GM23248 (cell line): ENCODE measurements around the gene CROCC. TPM values are rescaled to one million over a fixed set of nuclear protein-coding genes. Genes with fewer than 3 reads are reported as not detected.
A peak's percentile ranks its signal among the peaks of the same experiment; 100 is the strongest.

Source experiments
- DNase-seq: peaks from one replicate; pipeline ENCODE4 v3.0.0-alpha.2; 2015
- H2AFZ ChIP-seq: fragments of 200-600 bp; sonication (generic); 2 replicates; pipeline ENCODE4 v1.6.1; 2016; ENCODE audit warnings: antibody characterized with exemption
- H3F3A ChIP-seq: fragments of 200-600 bp; sonication (generic); 2 replicates; pipeline ENCODE4 v1.6.1; 2016; ENCODE audit warnings: mild to moderate bottlenecking, antibody characterized with exemption, mixed run types; ENCODE audit not compliant: insufficient read depth
- H3K27ac ChIP-seq: fragments of 200-600 bp; sonication (generic); 2 replicates; pipeline ENCODE4 v1.5.1; 2016; ENCODE audit warnings: mild to moderate bottlenecking
- H3K27me3 ChIP-seq: fragments of 200-600 bp; sonication (generic); replicated peaks from 2 replicates; pipeline ENCODE4 v1.6.1; 2016; ENCODE audit warnings: mild to moderate bottlenecking; ENCODE audit not compliant: insufficient read depth
- H3K36me3 ChIP-seq: fragments of 200-600 bp; sonication (generic); 2 replicates; pipeline ENCODE4 v1.6.1; 2016; ENCODE audit warnings: low read depth, mild to moderate bottlenecking
- H3K4me1 ChIP-seq: fragments of 200-600 bp; sonication (generic); 2 replicates; pipeline ENCODE4 v1.6.1; 2016; ENCODE audit warnings: mild to moderate bottlenecking; ENCODE audit not compliant: insufficient read depth
- H3K4me2 ChIP-seq: fragments of 200-600 bp; sonication (generic); one replicate; pipeline ENCODE4 v1.6.1; 2016; ENCODE audit warnings: mild to moderate bottlenecking; ENCODE audit not compliant: unreplicated experiment
- H3K4me3 ChIP-seq: fragments of 200-600 bp; sonication (generic); 2 replicates; pipeline ENCODE4 v1.5.1; 2016; ENCODE audit warnings: mild to moderate bottlenecking
- H3K79me2 ChIP-seq: fragments of 200-600 bp; sonication (generic); 2 replicates; pipeline ENCODE4 v1.6.1; 2016; ENCODE audit warnings: mild to moderate bottlenecking; ENCODE audit not compliant: insufficient read depth
- H3K9ac ChIP-seq: fragments of 200-600 bp; sonication (generic); 2 replicates; pipeline ENCODE4 v1.6.1; 2016; ENCODE audit warnings: mild to moderate bottlenecking
- H3K9me2 ChIP-seq: fragments of 200-600 bp; sonication (generic); 2 replicates; pipeline ENCODE4 v1.6.1; 2016; ENCODE audit warnings: mixed run types, mild to moderate bottlenecking, moderate library complexity; ENCODE audit not compliant: insufficient read depth
- H3K9me3 ChIP-seq: fragments of 200-600 bp; sonication (generic); one replicate; pipeline ENCODE4 v1.6.1; 2017; ENCODE audit warnings: low read depth
- H4K20me1 ChIP-seq: fragments of 200-600 bp; sonication (generic); 2 replicates; pipeline ENCODE4 v1.6.0; 2016; ENCODE audit not compliant: insufficient read depth
- EZH2 ChIP-seq: fragments of 200-600 bp; sonication (generic); IDR thresholded peaks from 2 replicates; pipeline ENCODE4 v1.6.1; 2018; ENCODE audit warnings: antibody characterized with exemption, mild to moderate bottlenecking; ENCODE audit not compliant: insufficient read depth, poor library complexity, severe bottlenecking
- EZH2phosphoT487 ChIP-seq: fragments of 200-600 bp; sonication (generic); IDR thresholded peaks from 2 replicates; pipeline ENCODE4 v1.6.1; 2018; ENCODE audit warnings: antibody characterized with exemption, moderate library complexity, mild to moderate bottlenecking, low read depth; ENCODE audit not compliant: insufficient read depth
- WGBS, 2 experiments: methylation state at CpG; one replicate each; pipeline ENCODE4 v1.1.6; 2015 to 2017; ENCODE audit warnings: low lambda C conversion rate in 2 of 2, low coverage in 1 of 2; ENCODE audit errors: missing lambda C conversion rate in 2 of 2; 5-methylcytosine and 5-hydroxymethylcytosine counted together
- in situ Hi-C: fragments of 300-500 bp; cut with MboI; formaldehyde crosslinking; loops from 2 replicates; pipeline ENCODE4 v1.15.0; 2020
- polyA plus RNA-seq: library from polyadenylated mRNA; unstranded; fragments of >200 nt; fragmentation: Nextera tagmentation; extraction: Ambion mirVana; gene quantifications from 2 replicates; pipeline ENCODE4 v1.2.1, GENCODE V29; 2016
- total RNA-seq: library from RNA; depleted of rRNA; stranded (reverse); fragments of >200 nt; shearing (Covaris generic); gene quantifications from 2 replicates; pipeline ENCODE4 v1.2.3, GENCODE V29; 2014

CROCC gene
- total and polyA plus RNA-seq, 2 experiments from 2014 or later: 5.2 to 17.6 TPM

DNA sequence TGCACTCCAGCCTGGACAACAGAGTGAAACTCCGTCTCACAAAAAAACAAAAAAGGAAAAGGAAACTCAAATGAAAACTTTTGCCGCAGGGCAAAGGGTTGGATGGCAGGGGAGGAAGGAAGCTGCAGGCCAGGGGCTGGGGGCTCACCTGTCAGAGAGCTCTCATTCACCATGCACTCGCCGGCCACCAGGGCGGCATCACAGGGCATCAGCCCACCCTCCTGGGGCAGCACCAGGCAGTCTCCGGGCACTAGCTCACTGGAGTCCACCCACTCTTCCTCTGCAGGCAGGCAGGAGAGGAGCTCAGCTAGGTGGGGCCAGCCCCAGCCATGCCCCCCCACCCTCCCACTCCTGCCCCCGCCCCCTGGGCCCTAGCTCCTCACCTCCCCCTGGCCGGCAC, 78.1 kb downstream of the CROCC start:
- H3K79me2 ChIP-seq: no peaks in the 10 kb centered on the region
- H3K9me2 ChIP-seq: no peaks in the 10 kb centered on the region
- H3K27ac ChIP-seq: no peak overlapping the region
- H3K4me2 ChIP-seq: no peak overlapping the region
- H3K9ac ChIP-seq: no peak overlapping the region
- TF ChIP-seq EZH2 (no peak), EZH2phosphoT487 (no peak)
- H2AFZ ChIP-seq: no peak overlapping the region
- no peaks in the 10 kb centered on the region for H4K20me1 ChIP-seq
- no peak overlapping the region for H3K4me3 ChIP-seq
- DNase-seq: no peak
- no peaks in the 10 kb centered on the region for H3K9me3 ChIP-seq
- 95 to 96% methylated on average over 6 to 8 of the region's 8 CpGs for WGBS, 2 experiments
- peaks cover 7% of the 10 kb centered on the region; the same call in 1 of the 2 replicates for H3K36me3 ChIP-seq
- H3K4me1 ChIP-seq: peaks cover 11% of the 10 kb centered on the region
- in situ Hi-C loops: no loop called here
- H3F3A ChIP-seq: peaks cover 10% of the 10 kb centered on the region; the same call in 1 of the 2 replicates
- no peaks in the 10 kb centered on the region for H3K27me3 ChIP-seq

- no peaks in the 10 kb centered on the region for H3K9me2 ChIP-seq
- no peak for TF ChIP-seq EZH2phosphoT487
- TF ChIP-seq EZH2: no peak
- H3F3A ChIP-seq: peaks cover 10% of the 10 kb centered on the region; the same call in 1 of the 2 replicates
- no peaks in the 10 kb centered on the region for H4K20me1 ChIP-seq
- H3K4me1 ChIP-seq: peaks cover 11% of the 10 kb centered on the region
- no peaks in the 10 kb centered on the region for H3K27me3 ChIP-seq
- in situ Hi-C loops: no loop called here
- DNase-seq: no peak
- H2AFZ ChIP-seq: no peak overlapping the region
- H3K4me2 ChIP-seq: no peak overlapping the region
- H3K27ac ChIP-seq: no peak overlapping the region
- no peaks in the 10 kb centered on the region for H3K9me3 ChIP-seq
- 91 to 97% methylated on average over 18 to 19 of the region's 19 CpGs for WGBS, 2 experiments
- H3K79me2 ChIP-seq: no peaks in the 10 kb centered on the region
- no peak overlapping the region for H3K9ac ChIP-seq
- no peak overlapping the region for H3K4me3 ChIP-seq
- H3K36me3 ChIP-seq: peaks cover 7% of the 10 kb centered on the region; the same call in 1 of the 2 replicates
Observed at GRCh38 chr1:17001760-17002523, 80.2 kb downstream of the CROCC start.

- Histone ChIP-seq H2AFZ (no peak overlapping the region), H3K4me2 (no peak overlapping the region), H3K27ac (no peak overlapping the region), H3K36me3 (peaks cover 7% of the 10 kb centered on the region; the same call in 1 of the 2 replicates), H3K9me2 (no peaks in the 10 kb centered on the region), H3K4me1 (peaks cover 11% of the 10 kb centered on the region), H3K79me2 (no peaks in the 10 kb centered on the region), H3F3A (peaks cover 10% of the 10 kb centered on the region; the same call in 1 of the 2 replicates), H3K27me3 (no peaks in the 10 kb centered on the region), H3K9me3 (no peaks in the 10 kb centered on the region), H4K20me1 (no peaks in the 10 kb centered on the region), H3K9ac (no peak overlapping the region), H3K4me3 (no peak overlapping the region)
- DNase-seq: no peak
- WGBS, 2 experiments: 94 to 97% methylated on average over 4 of the region's 4 CpGs
- TF ChIP-seq EZH2phosphoT487 (no peak), EZH2 (no peak)
- in situ Hi-C loops: no loop called here
Observed at GRCh38 chr1:17002524-17002902, 80.8 kb downstream of the CROCC start.

- Histone ChIP-seq H3K9me2 (no peaks in the 10 kb centered on the region), H3K4me2 (no peak overlapping the region), H3K27ac (0 out of 2 replicates have a peak overlapping the region, but pooled peaks have one; percentile 48), H3K79me2 (no peaks in the 10 kb centered on the region), H3K4me1 (peaks cover 11% of the 10 kb centered on the region), H3K4me3 (no peak overlapping the region), H3K36me3 (no peaks in the 10 kb centered on the region), H3K27me3 (no peaks in the 10 kb centered on the region), H3K9me3 (no peaks in the 10 kb centered on the region), H3K9ac (0 out of 2 replicates have a peak overlapping the region, but pooled peaks have one; percentile 19), H3F3A (peaks cover 10% of the 10 kb centered on the region; the same call in 1 of the 2 replicates), H2AFZ (no peak overlapping the region), H4K20me1 (no peaks in the 10 kb centered on the region)
- WGBS, 2 experiments: 95 to 97% methylated on average over 22 to 24 of the region's 24 CpGs
- TF ChIP-seq EZH2 (no peak), EZH2phosphoT487 (no peak)
- in situ Hi-C loops: no loop called here
- peak; percentile 28 for DNase-seq
Observed at GRCh38 chr1:17004466-17005364, 83.0 kb downstream of the CROCC start.
